ENCODE results near the gene NFASC. TPM values are rescaled to one million over a fixed set of nuclear protein-coding genes. Genes with fewer than 3 reads are reported as not detected.

NFASC gene
- total RNA-seq, 1 experiment from 2014 or later = 20.1 TPM

DNA sequence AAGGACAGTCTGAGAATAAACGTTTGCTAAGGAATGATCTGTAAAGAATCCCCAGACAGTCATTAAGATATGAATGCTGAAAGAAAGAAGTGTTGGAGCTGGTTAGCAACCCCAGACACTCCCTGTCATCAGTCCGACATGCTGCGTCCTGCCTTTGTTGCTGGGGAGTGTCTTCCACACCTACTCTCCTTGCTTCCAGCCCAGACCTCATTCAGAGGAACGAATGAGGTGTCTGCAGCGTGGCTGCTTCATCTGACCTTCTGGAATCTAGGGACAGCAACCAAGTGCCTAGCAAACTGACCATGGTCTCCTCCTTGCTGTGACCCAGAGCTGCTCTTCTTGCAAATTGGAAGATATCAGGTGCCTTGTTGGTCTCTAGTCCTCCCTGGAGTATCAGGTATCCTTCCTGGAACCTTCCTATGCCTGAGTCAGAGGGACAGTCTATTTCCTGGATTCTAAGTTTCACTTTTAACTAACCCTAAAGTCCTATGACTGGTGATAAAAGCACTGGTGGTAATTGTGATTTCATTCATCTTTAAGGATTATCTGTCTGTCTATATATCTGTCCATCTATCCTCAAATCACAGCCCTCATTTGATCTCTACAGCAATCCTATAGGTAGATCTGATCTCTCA, 45.3 kb downstream of the NFASC start:
- no peak for ATAC-seq
- POLR2A ChIA-PET = no interaction called here
- Mint-ChIP-seq H3K27me3 (ENCODE audit: low read depth) (no peaks in the 10 kb centered on the region), H3K36me3 (peaks cover 14% of the 10 kb centered on the region), H3K27ac (no peak overlapping the region), H3K4me1 (peaks cover 19% of the 10 kb centered on the region), H3K4me3 (no peak overlapping the region), H3K9me3 (peaks cover 21% of the 10 kb centered on the region)
- TF ChIP-seq, protein P1, sequence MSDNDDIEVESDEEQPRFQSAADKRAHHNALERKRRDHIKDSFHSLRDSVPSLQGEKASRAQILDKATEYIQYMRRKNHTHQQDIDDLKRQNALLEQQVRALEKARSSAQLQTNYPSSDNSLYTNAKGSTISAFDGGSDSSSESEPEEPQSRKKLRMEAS (CRISPR knock-in tag; IDR thresholded peaks at IDR 0.05) = no peak
- TF ChIP-seq, protein P2, sequence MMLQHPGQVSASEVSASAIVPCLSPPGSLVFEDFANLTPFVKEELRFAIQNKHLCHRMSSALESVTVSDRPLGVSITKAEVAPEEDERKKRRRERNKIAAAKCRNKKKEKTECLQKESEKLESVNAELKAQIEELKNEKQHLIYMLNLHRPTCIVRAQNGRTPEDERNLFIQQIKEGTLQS (CRISPR knock-in tag; conservative IDR thresholded peaks at IDR 0.05) = no peak
- no peak for TF ChIP-seq SMAD3 (CRISPR knock-in tag; IDR thresholded peaks at IDR 0.05; ENCODE audit: borderline replicate concordance)
- no peak for TF ChIP-seq NR1H2 (CRISPR knock-in tag; IDR thresholded peaks at IDR 0.05)
- TF ChIP-seq, protein P3, sequence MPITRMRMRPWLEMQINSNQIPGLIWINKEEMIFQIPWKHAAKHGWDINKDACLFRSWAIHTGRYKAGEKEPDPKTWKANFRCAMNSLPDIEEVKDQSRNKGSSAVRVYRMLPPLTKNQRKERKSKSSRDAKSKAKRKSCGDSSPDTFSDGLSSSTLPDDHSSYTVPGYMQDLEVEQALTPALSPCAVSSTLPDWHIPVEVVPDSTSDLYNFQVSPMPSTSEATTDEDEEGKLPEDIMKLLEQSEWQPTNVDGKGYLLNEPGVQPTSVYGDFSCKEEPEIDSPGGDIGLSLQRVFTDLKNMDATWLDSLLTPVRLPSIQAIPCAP (CRISPR knock-in tag; IDR thresholded peaks at IDR 0.05) = no peak
- TF ChIP-seq USF2 (CRISPR knock-in tag; IDR thresholded peaks at IDR 0.05) = no peak
- no peak for TF ChIP-seq ETV6 (CRISPR knock-in tag; IDR thresholded peaks at IDR 0.05)
- TF ChIP-seq HMGXB4 (CRISPR knock-in tag; IDR thresholded peaks at IDR 0.05) = no peak
- TF ChIP-seq, protein P4, sequence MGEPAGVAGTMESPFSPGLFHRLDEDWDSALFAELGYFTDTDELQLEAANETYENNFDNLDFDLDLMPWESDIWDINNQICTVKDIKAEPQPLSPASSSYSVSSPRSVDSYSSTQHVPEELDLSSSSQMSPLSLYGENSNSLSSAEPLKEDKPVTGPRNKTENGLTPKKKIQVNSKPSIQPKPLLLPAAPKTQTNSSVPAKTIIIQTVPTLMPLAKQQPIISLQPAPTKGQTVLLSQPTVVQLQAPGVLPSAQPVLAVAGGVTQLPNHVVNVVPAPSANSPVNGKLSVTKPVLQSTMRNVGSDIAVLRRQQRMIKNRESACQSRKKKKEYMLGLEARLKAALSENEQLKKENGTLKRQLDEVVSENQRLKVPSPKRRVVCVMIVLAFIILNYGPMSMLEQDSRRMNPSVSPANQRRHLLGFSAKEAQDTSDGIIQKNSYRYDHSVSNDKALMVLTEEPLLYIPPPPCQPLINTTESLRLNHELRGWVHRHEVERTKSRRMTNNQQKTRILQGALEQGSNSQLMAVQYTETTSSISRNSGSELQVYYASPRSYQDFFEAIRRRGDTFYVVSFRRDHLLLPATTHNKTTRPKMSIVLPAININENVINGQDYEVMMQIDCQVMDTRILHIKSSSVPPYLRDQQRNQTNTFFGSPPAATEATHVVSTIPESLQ (CRISPR knock-in tag; IDR thresholded peaks at IDR 0.05) = no peak
- TF ChIP-seq ELF4 (CRISPR knock-in tag; IDR thresholded peaks at IDR 0.05; ENCODE audit: low read depth) = no peak
- TF ChIP-seq ZNF416 (CRISPR knock-in tag; IDR thresholded peaks at IDR 0.05) = no peak
- TF ChIP-seq, protein P5, sequence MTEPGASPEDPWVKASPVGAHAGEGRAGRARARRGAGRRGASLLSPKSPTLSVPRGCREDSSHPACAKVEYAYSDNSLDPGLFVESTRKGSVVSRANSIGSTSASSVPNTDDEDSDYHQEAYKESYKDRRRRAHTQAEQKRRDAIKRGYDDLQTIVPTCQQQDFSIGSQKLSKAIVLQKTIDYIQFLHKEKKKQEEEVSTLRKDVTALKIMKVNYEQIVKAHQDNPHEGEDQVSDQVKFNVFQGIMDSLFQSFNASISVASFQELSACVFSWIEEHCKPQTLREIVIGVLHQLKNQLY (CRISPR knock-in tag; IDR thresholded peaks at IDR 0.05) = no peak
- TF ChIP-seq CREB1 (CRISPR knock-in tag; IDR thresholded peaks at IDR 0.05) = no peak
- TF ChIP-seq, protein P6, sequence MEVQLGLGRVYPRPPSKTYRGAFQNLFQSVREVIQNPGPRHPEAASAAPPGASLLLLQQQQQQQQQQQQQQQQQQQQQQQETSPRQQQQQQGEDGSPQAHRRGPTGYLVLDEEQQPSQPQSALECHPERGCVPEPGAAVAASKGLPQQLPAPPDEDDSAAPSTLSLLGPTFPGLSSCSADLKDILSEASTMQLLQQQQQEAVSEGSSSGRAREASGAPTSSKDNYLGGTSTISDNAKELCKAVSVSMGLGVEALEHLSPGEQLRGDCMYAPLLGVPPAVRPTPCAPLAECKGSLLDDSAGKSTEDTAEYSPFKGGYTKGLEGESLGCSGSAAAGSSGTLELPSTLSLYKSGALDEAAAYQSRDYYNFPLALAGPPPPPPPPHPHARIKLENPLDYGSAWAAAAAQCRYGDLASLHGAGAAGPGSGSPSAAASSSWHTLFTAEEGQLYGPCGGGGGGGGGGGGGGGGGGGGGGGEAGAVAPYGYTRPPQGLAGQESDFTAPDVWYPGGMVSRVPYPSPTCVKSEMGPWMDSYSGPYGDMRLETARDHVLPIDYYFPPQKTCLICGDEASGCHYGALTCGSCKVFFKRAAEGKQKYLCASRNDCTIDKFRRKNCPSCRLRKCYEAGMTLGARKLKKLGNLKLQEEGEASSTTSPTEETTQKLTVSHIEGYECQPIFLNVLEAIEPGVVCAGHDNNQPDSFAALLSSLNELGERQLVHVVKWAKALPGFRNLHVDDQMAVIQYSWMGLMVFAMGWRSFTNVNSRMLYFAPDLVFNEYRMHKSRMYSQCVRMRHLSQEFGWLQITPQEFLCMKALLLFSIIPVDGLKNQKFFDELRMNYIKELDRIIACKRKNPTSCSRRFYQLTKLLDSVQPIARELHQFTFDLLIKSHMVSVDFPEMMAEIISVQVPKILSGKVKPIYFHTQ (CRISPR knock-in tag; IDR thresholded peaks at IDR 0.05) = no peak
- TF ChIP-seq, protein P7, sequence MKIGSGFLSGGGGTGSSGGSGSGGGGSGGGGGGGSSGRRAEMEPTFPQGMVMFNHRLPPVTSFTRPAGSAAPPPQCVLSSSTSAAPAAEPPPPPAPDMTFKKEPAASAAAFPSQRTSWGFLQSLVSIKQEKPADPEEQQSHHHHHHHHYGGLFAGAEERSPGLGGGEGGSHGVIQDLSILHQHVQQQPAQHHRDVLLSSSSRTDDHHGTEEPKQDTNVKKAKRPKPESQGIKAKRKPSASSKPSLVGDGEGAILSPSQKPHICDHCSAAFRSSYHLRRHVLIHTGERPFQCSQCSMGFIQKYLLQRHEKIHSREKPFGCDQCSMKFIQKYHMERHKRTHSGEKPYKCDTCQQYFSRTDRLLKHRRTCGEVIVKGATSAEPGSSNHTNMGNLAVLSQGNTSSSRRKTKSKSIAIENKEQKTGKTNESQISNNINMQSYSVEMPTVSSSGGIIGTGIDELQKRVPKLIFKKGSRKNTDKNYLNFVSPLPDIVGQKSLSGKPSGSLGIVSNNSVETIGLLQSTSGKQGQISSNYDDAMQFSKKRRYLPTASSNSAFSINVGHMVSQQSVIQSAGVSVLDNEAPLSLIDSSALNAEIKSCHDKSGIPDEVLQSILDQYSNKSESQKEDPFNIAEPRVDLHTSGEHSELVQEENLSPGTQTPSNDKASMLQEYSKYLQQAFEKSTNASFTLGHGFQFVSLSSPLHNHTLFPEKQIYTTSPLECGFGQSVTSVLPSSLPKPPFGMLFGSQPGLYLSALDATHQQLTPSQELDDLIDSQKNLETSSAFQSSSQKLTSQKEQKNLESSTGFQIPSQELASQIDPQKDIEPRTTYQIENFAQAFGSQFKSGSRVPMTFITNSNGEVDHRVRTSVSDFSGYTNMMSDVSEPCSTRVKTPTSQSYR (CRISPR knock-in tag; IDR thresholded peaks at IDR 0.05) = no peak
- no peak for TF ChIP-seq MYBL2 (CRISPR knock-in tag; IDR thresholded peaks at IDR 0.05)
- CTCF ChIA-PET = interaction anchor here (0.7 kb wide), 1 partner anchor 25 kb away, joined by 3 read pairs; no protein-coding TSS in a partner anchor
- no peak for DNase-seq (ENCODE audit: low spot score)

Data from WTC11 (cell line).